AG04450 (cell line): ENCODE data around the gene SMARCD3. TPM values are rescaled to one million over a fixed set of nuclear protein-coding genes. Genes with fewer than 3 reads are reported as not detected.

Experiments
- CTCF ChIA-PET: fragments of 300-600, 350-600 bp; formaldehyde crosslinking; extraction: SDS; loops from one replicate; lab custom pipeline; 2022; ENCODE audit warnings: antibody characterized with exemption, inconsistent platforms; lab: Charles Lee
- POLR2A ChIA-PET: fragments of 350-600 bp; formaldehyde crosslinking; extraction: SDS; loops from one replicate; lab custom pipeline; 2021; ENCODE audit warnings: antibody characterized with exemption, inconsistent platforms; lab: Yijun Ruan, JAX
- DNase-seq: peaks from one replicate; pipeline ENCODE4 v3.0.0-alpha.2; 2011; ENCODE audit warnings: low read depth, low spot score
- H3K27ac ChIP-seq: one replicate; pipeline ENCODE4 v1.5.1; 2012; ENCODE audit warnings: low read depth, low read length, control low read depth
- H3K27me3 ChIP-seq: one replicate; pipeline ENCODE4 v1.6.0; 2012; ENCODE audit warnings: low read length; ENCODE audit not compliant: control insufficient read depth, insufficient read depth
- H3K4me3 ChIP-seq: 2 replicates; pipeline ENCODE4 v1.5.1; 2011; ENCODE audit warnings: mild to moderate bottlenecking, low read depth, low read length, control low read depth
- H3K9me3 ChIP-seq: 2 replicates; pipeline ENCODE4 v1.5.1; 2012; ENCODE audit warnings: low read length; ENCODE audit not compliant: control insufficient read depth, insufficient read depth
- polyA plus RNA-seq: library from polyadenylated mRNA; depleted of rRNA; stranded (reverse); fragments of >200 nt; gene quantifications from 2 replicates; pipeline ENCODE4 v1.2.3, GENCODE V29; 2011
- TF ChIP-seq, protein P1 (sequence below): IDR thresholded peaks from 2 replicates; pipeline ENCODE4 v1.5.1; 2011; ENCODE audit warnings: low read depth, low read length, control low read depth, inconsistent platforms

SMARCD3 gene
- polyA plus RNA-seq, 1 experiment, result 39.2 TPM

GRCh38 chr7:151265351-151265931, 16.9 kb upstream of the SMARCD3 start:
- H3K27me3 ChIP-seq, result peaks cover 44% of the 10 kb centered on the region
- H3K27ac ChIP-seq, result no peak overlapping the region
- H3K9me3 ChIP-seq, result no peaks in the 10 kb centered on the region
- H3K4me3 ChIP-seq, result no peak overlapping the region
- ChIA-PET POLR2A (interaction anchor here (0.7 kb wide), 1 partner anchor 33 kb away, joined by 3 read pairs; no protein-coding TSS in a partner anchor), CTCF (no interaction called here)
- no peak for DNase-seq
- TF ChIP-seq, protein P1, sequence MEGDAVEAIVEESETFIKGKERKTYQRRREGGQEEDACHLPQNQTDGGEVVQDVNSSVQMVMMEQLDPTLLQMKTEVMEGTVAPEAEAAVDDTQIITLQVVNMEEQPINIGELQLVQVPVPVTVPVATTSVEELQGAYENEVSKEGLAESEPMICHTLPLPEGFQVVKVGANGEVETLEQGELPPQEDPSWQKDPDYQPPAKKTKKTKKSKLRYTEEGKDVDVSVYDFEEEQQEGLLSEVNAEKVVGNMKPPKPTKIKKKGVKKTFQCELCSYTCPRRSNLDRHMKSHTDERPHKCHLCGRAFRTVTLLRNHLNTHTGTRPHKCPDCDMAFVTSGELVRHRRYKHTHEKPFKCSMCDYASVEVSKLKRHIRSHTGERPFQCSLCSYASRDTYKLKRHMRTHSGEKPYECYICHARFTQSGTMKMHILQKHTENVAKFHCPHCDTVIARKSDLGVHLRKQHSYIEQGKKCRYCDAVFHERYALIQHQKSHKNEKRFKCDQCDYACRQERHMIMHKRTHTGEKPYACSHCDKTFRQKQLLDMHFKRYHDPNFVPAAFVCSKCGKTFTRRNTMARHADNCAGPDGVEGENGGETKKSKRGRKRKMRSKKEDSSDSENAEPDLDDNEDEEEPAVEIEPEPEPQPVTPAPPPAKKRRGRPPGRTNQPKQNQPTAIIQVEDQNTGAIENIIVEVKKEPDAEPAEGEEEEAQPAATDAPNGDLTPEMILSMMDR, result no peak

DNA sequence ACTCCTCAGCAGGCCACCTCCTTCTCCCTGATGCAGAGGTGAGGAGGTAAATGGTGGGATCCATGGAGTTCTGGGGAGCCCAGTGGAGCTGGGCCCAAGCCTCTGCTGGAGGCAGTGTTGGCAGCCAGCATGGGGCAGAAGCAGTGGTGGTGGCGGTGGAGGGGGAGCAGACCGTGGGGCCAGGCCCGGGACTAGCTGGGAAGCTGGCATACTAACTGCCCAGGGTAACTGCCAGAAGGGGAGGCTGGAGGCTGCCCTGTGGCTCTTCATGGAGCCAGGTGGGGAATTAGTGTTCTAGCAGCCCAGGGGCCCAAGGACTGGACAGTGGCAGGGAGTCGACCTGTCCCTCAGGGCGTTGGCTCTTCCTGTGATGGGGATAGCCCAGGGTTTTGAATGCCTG, 16.1 kb upstream of the SMARCD3 start:
- Histone ChIP-seq H3K4me3 (no peak overlapping the region), H3K9me3 (no peaks in the 10 kb centered on the region), H3K27me3 (peaks cover 50% of the 10 kb centered on the region), H3K27ac (no peak overlapping the region)
- TF ChIP-seq, protein P1, result no peak
- DNase-seq, result no peak
- ChIA-PET CTCF (no interaction called here), POLR2A (interaction anchor here (0.5 to 0.7 kb wide), 2 partner anchors 16 to 112 kb away, joined by 4 read pairs; no protein-coding TSS in a partner anchor)

- TF ChIP-seq, protein P1, result no peak
- Histone ChIP-seq H3K27ac (no peak overlapping the region), H3K9me3 (no peaks in the 10 kb centered on the region), H3K27me3 (peaks cover 59% of the 10 kb centered on the region), H3K4me3 (no peak overlapping the region)
- ChIA-PET CTCF (interaction anchor here (1.5 to 1.6 kb wide), 2 partner anchors 10 to 17 kb away, joined by 3 to 7 read pairs; no protein-coding TSS in a partner anchor), POLR2A (no interaction called here)
- DNase-seq, result no peak
Observed at GRCh38 chr7:151261529-151261928, 13.0 kb upstream of the SMARCD3 start.

DNA sequence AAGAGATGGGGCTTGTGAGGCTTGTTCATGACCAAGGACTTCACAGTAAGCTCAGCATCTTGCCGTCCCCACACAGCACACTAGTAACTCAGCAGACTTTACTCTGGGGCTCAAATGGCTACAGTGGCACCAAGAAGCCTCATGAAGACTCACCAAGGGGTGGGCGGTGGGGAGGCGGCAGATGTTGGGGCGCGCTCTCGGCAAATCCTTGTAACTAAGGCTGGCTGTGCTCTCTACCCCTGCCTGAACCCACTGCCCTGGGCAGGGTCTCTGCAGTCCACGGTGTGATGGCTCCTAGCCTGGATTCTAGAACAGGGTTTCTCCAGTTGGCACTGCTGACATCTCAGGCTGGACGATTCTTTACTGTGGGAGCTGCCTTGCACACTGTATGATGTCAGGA, 12.4 kb upstream of the SMARCD3 start:
- Histone ChIP-seq H3K4me3 (no peak overlapping the region), H3K9me3 (no peaks in the 10 kb centered on the region), H3K27me3 (peaks cover 57% of the 10 kb centered on the region), H3K27ac (no peak overlapping the region)
- DNase-seq, result no peak
- ChIA-PET POLR2A (no interaction called here), CTCF (interaction anchor here (1.5 to 1.6 kb wide), 2 partner anchors 11 to 17 kb away, joined by 3 to 7 read pairs; no protein-coding TSS in a partner anchor)
- TF ChIP-seq, protein P1, result no peak

GRCh38 chr7:151260471-151260870, 12.0 kb upstream of the SMARCD3 start:
- Histone ChIP-seq H3K9me3 (no peaks in the 10 kb centered on the region), H3K27ac (no peak overlapping the region), H3K27me3 (peaks cover 56% of the 10 kb centered on the region), H3K4me3 (no peak overlapping the region)
- DNase-seq, result no peak
- TF ChIP-seq, protein P1, result no peak
- CTCF ChIA-PET, result interaction anchor here (1.6 kb wide), 1 partner anchor 16 kb away, joined by 7 read pairs; no protein-coding TSS in a partner anchor
- POLR2A ChIA-PET, result no interaction called here
